22Rv1 (cell line): ENCODE data around the gene ACAD9.

Experiments
- ZFX ChIP-seq: fragments of 450-650 bp; IDR thresholded peaks from 2 replicates; pipeline ENCODE4 v1.6.1; 2017; ENCODE audit warnings: antibody characterized with exemption, borderline replicate concordance
- TF ChIP-seq, protein P1 (sequence below): fragments of 450-650 bp; IDR thresholded peaks from 2 replicates; pipeline ENCODE4 v1.5.1; 2017; ENCODE audit warnings: mild to moderate bottlenecking

DNA sequence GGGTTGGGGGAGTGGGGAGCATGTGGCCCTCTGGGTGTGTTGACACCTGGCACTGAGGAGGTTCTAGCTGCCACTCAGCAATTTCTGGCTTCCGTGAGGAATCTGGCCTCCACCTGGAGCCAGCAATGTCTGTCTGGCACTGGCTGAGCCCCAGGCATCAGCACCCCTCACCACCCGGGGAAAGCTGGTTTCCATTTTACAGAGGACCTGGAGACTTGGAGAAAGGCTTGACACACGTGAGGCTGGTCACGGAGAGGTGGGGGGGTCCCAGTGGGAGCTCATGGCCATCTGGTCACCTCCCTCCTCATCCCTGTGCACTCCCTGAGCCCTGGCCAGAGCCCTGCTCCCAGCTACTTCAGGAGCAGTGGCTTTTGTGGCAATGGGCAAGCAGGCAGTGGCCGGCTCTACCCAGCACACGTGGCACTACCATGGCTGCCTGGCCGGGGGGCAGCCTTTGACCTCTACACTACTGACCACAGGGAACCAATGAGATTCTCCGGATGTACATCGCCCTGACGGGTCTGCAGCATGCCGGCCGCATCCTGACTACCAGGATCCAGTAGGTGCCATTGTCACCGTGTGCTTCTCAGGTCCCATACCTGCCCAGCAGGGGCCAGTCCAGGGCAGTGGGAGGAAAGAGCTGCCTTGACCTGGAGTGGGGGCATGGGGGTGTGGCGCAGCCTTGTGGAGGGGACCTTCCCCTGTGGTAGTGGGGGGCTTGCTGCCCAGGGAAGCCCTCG is 28.5 kb downstream of the ACAD9 start:
- TF ChIP-seq, protein P1, sequence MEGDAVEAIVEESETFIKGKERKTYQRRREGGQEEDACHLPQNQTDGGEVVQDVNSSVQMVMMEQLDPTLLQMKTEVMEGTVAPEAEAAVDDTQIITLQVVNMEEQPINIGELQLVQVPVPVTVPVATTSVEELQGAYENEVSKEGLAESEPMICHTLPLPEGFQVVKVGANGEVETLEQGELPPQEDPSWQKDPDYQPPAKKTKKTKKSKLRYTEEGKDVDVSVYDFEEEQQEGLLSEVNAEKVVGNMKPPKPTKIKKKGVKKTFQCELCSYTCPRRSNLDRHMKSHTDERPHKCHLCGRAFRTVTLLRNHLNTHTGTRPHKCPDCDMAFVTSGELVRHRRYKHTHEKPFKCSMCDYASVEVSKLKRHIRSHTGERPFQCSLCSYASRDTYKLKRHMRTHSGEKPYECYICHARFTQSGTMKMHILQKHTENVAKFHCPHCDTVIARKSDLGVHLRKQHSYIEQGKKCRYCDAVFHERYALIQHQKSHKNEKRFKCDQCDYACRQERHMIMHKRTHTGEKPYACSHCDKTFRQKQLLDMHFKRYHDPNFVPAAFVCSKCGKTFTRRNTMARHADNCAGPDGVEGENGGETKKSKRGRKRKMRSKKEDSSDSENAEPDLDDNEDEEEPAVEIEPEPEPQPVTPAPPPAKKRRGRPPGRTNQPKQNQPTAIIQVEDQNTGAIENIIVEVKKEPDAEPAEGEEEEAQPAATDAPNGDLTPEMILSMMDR: no peak
- no peak for TF ChIP-seq ZFX
